Small intestine (tissue), 7 donors: ENCODE measurements around the gene SERPINB10. TPM values are rescaled to one million over a fixed set of nuclear protein-coding genes. Genes with fewer than 3 reads are reported as not detected.

Source experiments
- DNase-seq, 2 donors: peaks; one replicate each; pipeline versions ENCODE4 v3.0.0 to v3.0.0-alpha.2; 2013
- FAIRE-seq: peaks from 2 replicates; lab custom pipeline; 2012; peaks lifted over from hg19 to GRCh38; lab: Jason Lieb, UNC
- H3K27ac ChIP-seq, 3 donors: one replicate each; pipeline ENCODE4 v1.5.1; 2013; ENCODE audit warnings: low read length in 2 of 3, mild to moderate bottlenecking in 2 of 3, control low read depth in 1 of 3, inconsistent platforms in 1 of 3, low read depth in 1 of 3, moderate library complexity in 1 of 3
- H3K27me3 ChIP-seq, 3 donors: one replicate each; pipeline ENCODE4 v1.6.1; 2013; ENCODE audit warnings: low read length in 3 of 3, inconsistent platforms in 1 of 3; ENCODE audit not compliant: control insufficient read depth in 3 of 3, insufficient read depth in 3 of 3
- H3K36me3 ChIP-seq, 3 donors: one replicate each; pipeline ENCODE4 v1.6.1; 2013; ENCODE audit warnings: low read length in 3 of 3, inconsistent platforms in 1 of 3, low read depth in 1 of 3, mild to moderate bottlenecking in 1 of 3, moderate library complexity in 1 of 3; ENCODE audit not compliant: control insufficient read depth in 3 of 3, insufficient read depth in 2 of 3
- H3K4me1 ChIP-seq, 3 donors: one replicate each; pipeline ENCODE4 v1.6.1; 2013; ENCODE audit warnings: low read length in 2 of 3, inconsistent platforms in 1 of 3, low read depth in 1 of 3, mild to moderate bottlenecking in 1 of 3, moderate library complexity in 1 of 3; ENCODE audit not compliant: control insufficient read depth in 3 of 3, insufficient read depth in 2 of 3
- H3K4me3 ChIP-seq, 3 donors: one replicate each; pipeline ENCODE4 v1.5.1; 2013; ENCODE audit warnings: low read length in 3 of 3, control low read depth in 1 of 3, inconsistent platforms in 1 of 3, low read depth in 1 of 3, mild to moderate bottlenecking in 1 of 3, moderate library complexity in 1 of 3
- H3K9me3 ChIP-seq, 2 donors: one replicate each; pipeline ENCODE4 v1.6.1; 2013; ENCODE audit warnings: low read depth in 1 of 2, low read length in 1 of 2; ENCODE audit not compliant: control insufficient read depth in 2 of 2, insufficient read depth in 1 of 2
- WGBS, 3 donors: extraction: QIAGEN DNeasy Blood & Tissue Kit; methylation state at CpG; one replicate each; pipeline ENCODE4 v1.1.7; 2013; 5-methylcytosine and 5-hydroxymethylcytosine counted together
- polyA plus RNA-seq, 4 donors: library from polyadenylated mRNA; stranded (reverse) in 3 of 4; unstranded in 1 of 4; fragments of 200-250 nt in 3 of 4; fragments of 120-200 nt in 1 of 4; gene quantifications; one replicate each; pipeline versions ENCODE4 v1.2.1 to v1.2.3, GENCODE V29; 2013
- donor health status: healthy with polysubstance abuse.
- donor health status: control.
- donor health status: control.
- donor health status: Bipolar disorder and iron deficiency.
- donor health status: healthy.

SERPINB10 gene
- polyA plus RNA-seq, 4 donors: 0.07 TPM; not detected in 3

DNA sequence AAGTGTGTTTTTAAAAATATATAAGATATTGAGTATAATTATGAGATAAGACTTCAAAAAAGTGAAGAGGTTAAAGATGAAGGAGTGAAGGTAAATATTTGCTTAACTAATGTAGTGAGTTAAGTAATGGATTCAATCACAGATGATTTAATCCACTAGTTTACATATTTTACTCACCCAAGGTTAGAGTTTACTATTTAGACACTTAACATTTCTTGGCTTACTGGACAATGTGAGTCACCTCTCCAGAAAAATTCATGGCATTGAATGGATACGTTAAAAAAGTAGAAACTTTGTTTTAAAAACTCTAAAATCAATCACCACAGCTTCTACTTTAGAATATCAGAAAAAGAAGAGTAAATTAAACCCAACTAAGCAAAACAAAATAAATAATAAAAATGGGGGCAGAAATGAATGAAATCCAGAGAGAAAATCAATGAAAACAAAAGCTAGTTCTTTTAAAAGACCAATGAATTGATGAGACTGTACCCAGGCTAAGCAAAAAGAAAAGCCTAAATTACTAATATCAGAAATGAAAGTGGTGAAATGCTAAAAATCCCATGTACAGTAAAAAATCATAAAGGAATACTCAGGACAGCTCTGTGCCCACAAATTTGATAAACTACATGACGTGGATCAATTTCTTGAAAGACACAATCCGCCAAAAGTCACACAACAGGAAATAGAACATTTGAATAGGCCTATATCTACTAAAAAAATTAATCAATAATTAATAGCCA, 39.5 kb downstream of the SERPINB10 start:
- no peaks in the 10 kb centered on the region for H3K9me3 ChIP-seq
- 68 to 77% (median 76%) methylated on average over 3 of the region's 3 CpGs for WGBS, 3 donors
- no peaks in the 10 kb centered on the region for H3K36me3 ChIP-seq
- H3K4me3 ChIP-seq: no peak overlapping the region
- peaks cover 0 to 11% (median 0%) of the 10 kb centered on the region in 3 donors for H3K27me3 ChIP-seq
- no peak overlapping the region for H3K27ac ChIP-seq
- no peaks in the 10 kb centered on the region for H3K4me1 ChIP-seq
- FAIRE-seq (no peak), DNase-seq (no peak)

DNA sequence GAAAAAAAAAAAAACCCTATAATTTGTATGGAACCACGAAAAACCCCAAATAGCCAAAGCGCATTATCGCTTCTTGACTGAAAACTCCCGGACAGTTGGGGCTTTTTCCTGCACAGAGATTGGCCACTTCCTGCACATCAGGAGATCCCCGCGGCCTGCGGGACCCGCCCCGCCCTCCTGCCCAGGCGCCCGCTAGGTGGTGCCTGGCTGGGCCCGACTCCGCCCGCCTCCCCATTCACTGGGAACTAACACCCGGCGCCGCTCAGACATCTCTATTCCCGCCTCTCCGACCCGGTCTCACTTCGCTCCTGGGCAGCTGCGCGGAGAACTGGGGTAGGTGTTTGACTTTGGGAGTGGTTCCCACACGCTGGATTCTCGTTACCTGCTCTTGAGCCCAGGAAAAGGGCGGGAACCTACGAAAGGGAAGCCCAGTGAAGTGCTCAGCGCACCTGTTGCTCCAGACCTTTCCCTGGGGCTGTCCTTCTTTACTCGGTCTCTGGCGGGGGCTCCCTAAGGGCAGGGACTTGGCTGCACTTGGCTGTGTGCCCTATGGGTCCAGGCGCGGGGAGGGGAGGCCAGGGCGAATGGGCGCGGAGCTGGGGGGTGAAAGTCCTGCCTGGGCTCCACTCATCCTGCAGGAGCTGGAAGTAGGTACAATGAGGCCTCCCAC, 41.4 kb downstream of the SERPINB10 start, which contains the start of gene HMSD:
Gene HMSD (plus strand): TSS at position 234 of the 670 bp plus-strand sequence. CDS start 4,155 bp downstream, outside the sequence.
- FAIRE-seq (no peak), DNase-seq (peak; percentile 46 to 47)
- Histone ChIP-seq H3K4me3 (peak within 1 kb of the TSS in 1 of 3 donors; percentile 15), H3K9me3 (no peaks in the 10 kb centered on the region), H3K27me3 (peaks cover 0 to 6% (median 0%) of the 10 kb centered on the region in 3 donors), H3K27ac (no peak within 1 kb of the TSS), H3K4me1 (no peaks in the 10 kb centered on the region), H3K36me3 (no peaks in the 10 kb centered on the region)
- WGBS, 3 donors: 3 to 11% (median 9%) methylated on average over 35 of the region's 35 CpGs

DNA sequence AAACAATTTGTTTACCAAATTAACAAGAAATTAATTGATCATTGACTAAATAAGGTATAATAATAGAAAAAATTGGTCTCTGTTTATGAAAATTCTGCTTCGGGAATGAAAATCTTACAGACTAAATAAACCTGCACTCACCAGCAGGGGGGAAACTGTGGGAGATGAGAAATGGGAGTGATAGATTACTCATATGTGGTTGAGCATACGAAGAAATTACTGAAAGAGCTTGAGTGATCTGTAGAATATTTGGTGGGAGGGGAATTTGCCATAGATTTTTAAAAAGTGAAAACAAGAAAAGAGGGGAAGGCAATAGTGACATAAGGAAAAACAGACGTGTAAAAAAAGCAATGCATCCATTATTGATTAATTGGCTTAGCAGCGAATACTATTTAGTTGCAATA, 43.5 kb downstream of the SERPINB10 start:
- no peak overlapping the region for H3K4me3 ChIP-seq
- 53 to 65% (median 59%) methylated on average over 4 of the region's 4 CpGs for WGBS, 3 donors
- no peak for FAIRE-seq

DNA sequence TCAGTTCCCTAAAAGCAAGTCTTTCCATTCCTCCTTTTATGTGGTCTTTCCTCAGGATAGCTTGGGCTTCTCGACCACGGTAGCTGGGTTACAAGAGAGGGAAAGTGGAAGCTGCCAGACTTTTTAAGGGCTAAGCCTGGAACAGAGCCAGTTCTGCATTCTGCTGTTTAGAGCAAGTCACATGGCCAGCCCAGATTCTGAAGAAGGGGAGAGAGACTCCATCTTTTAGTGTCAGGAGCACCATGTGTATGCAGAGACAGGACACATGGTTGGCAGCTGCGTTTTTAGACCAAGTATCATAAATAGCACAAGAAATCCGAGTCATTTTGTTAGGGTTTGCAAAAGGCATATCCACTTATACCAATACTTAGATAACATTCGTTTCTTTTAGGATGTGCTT, 46.1 kb downstream of the SERPINB10 start:
- DNase-seq: no peak
- 58 to 72% (median 61%) methylated on average over 5 of the region's 5 CpGs for WGBS, 3 donors
- H3K4me1 ChIP-seq: no peaks in the 10 kb centered on the region
- no peak for FAIRE-seq
- no peaks in the 10 kb centered on the region for H3K9me3 ChIP-seq
- H3K27me3 ChIP-seq: peaks cover 0 to 9% (median 2%) of the 10 kb centered on the region in 3 donors
- no peaks in the 10 kb centered on the region for H3K36me3 ChIP-seq
- H3K4me3 ChIP-seq: no peak overlapping the region
- H3K27ac ChIP-seq: no peak overlapping the region

More for the DNA sequence above, 43.5 kb downstream of the SERPINB10 start:
- DNase-seq: no peak
- H3K27ac ChIP-seq: no peak overlapping the region
- no peaks in the 10 kb centered on the region for H3K4me1 ChIP-seq
- no peaks in the 10 kb centered on the region for H3K36me3 ChIP-seq
- no peaks in the 10 kb centered on the region for H3K9me3 ChIP-seq
- H3K27me3 ChIP-seq: peaks cover 0 to 9% (median 2%) of the 10 kb centered on the region in 3 donors

DNA sequence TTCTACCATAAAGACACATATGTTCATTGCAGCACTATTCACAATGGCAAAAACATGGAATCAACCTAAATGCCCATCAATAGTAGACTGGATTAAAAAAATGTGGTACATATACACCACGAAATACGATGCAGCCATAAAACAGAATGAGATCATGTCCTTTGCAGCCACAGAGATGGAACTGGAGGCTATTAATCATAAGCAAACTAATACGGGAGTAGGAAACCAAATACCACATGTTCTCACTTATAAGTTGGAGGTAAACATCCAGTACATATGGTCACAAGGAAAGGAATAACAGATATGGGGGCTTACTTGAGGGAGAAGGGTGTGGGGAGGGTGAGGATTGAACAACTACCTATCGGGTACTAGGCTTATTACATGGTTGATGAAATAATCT, 49.0 kb downstream of the SERPINB10 start:
- no peaks in the 10 kb centered on the region for H3K4me1 ChIP-seq
- peaks cover 0 to 7% (median 2%) of the 10 kb centered on the region in 3 donors for H3K27me3 ChIP-seq
- 37 to 57% (median 39%) methylated on average over 4 of the region's 4 CpGs for WGBS, 3 donors
- DNase-seq: no peak
- no peak overlapping the region for H3K27ac ChIP-seq
- FAIRE-seq: no peak
- H3K9me3 ChIP-seq: no peaks in the 10 kb centered on the region
- H3K4me3 ChIP-seq: no peak overlapping the region
- H3K36me3 ChIP-seq: no peaks in the 10 kb centered on the region

DNA sequence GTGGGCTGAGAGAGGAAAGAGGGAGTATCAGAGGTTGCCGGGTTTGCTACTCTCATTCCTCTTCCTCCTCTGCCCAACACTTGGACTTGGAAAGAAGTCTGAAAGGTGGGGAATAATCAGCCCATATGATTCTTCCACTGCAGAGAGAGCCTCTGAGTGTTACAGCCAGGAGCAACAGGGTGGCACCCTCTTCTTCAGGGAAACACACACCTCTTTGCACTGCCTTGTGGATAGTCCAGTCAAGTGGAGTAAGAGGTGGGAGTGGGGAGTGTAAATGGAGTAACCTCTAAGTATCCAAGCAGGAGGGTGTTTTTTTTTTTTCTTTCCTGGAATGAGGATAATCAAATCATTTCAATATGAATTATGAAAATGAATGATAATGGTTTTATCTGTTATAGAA, 53.1 kb downstream of the SERPINB10 start:
- Histone ChIP-seq H3K27me3 (peaks cover 0 to 3% (median 0%) of the 10 kb centered on the region in 3 donors), H3K4me1 (peaks cover 0 to 2% (median 2%) of the 10 kb centered on the region in 3 donors), H3K27ac (no peak overlapping the region), H3K4me3 (no peak overlapping the region), H3K9me3 (no peaks in the 10 kb centered on the region), H3K36me3 (no peaks in the 10 kb centered on the region)
- FAIRE-seq: no peak
- no peak for DNase-seq
- WGBS, 3 donors: 68 to 86% (median 83%) methylated on average over 1 of the region's 1 CpG

DNA sequence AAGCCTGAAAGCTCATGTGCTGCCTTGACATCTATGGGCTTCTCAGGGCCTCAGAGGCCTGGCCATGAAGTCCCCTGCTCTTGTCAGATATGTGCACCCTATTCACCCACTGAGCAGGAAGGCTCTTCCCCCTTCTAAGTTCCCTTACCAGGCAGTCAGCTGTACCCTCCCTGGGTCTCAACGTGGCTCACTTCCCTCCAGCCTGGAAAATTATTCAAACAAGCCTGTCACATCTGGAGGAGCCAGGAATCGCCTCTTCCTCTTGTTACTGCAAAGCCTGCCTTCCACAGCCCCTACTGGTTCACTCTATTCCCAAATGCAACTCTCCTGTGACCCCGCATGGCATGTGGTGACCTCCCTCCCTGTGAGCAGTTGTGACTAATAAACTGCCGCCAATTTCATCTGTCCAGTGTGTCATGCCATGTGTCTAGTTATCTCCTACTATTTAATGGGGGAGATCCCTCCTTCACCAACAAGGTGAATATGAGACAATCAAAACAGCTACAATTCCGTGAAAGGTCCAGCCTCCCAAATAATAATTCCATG, 53.8 kb downstream of the SERPINB10 start:
- no peak for FAIRE-seq
- WGBS, 3 donors: 71 to 77% (median 72%) methylated on average over 5 of the region's 5 CpGs

DNA sequence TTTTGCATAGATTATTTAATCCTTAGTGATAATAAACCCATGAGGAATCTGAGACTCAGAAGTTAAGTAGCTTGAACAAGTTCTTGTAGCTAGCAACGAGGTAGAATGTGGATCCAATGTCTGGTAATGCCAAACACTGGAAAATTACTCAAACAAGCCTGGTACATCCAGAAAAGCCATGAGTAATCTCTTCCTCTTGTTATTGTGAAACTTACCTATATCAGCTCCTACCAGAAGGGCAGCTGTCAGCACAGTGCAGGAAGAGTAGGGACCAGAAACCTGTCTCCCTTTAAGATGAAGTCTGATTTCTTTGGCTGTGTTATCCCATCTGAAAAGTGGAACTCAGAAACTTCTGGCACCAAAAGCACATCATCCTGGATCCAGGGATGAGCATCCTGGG, 54.4 kb downstream of the SERPINB10 start:
- DNase-seq (no peak), FAIRE-seq (no peak)
- Histone ChIP-seq H3K27ac (no peak overlapping the region), H3K4me1 (peaks cover 0 to 2% (median 2%) of the 10 kb centered on the region in 3 donors), H3K4me3 (no peak overlapping the region), H3K36me3 (no peaks in the 10 kb centered on the region), H3K27me3 (peaks cover 0 to 2% (median 0%) of the 10 kb centered on the region in 3 donors), H3K9me3 (no peaks in the 10 kb centered on the region)
- WGBS, 3 donors: 24 to 33% (median 32%) methylated on average over 1 of the region's 1 CpG

More for the DNA sequence above, 53.8 kb downstream of the SERPINB10 start:
- Histone ChIP-seq H3K4me3 (no peak overlapping the region), H3K4me1 (peaks cover 0 to 2% (median 2%) of the 10 kb centered on the region in 3 donors), H3K27me3 (peaks cover 0 to 2% (median 0%) of the 10 kb centered on the region in 3 donors), H3K9me3 (no peaks in the 10 kb centered on the region), H3K36me3 (no peaks in the 10 kb centered on the region), H3K27ac (no peak overlapping the region)
- DNase-seq: no peak
